GM12865 (cell line): Measurements from ENCODE around the gene VSIG10.

Experiments
- DNase-seq: peaks from one replicate; pipeline ENCODE4 v3.0.0; 2010; ENCODE audit warnings: low read depth
- H3K4me3 ChIP-seq: 2 replicates; pipeline ENCODE4 v1.5.1; 2011; ENCODE audit warnings: mild to moderate bottlenecking, low read depth, low read length, control low read depth
- CTCF ChIP-seq: IDR thresholded peaks from 2 replicates; pipeline ENCODE4 v1.5.1; 2011; ENCODE audit warnings: low read length, control low read depth, low read depth, inconsistent platforms; ENCODE audit not compliant: insufficient read depth; ENCODE audit errors: missing control alignments

The VSIG10 gene

GRCh38 chr12:118126119-118126757 lies 22.4 kb upstream of the VSIG10 start:
- no peak overlapping the region for H3K4me3 ChIP-seq
- DNase-seq, result no peak
- TF ChIP-seq CTCF, result no peak

GRCh38 chr12:118125743-118126118 lies 21.9 kb upstream of the VSIG10 start:
- TF ChIP-seq CTCF, result no peak
- DNase-seq, result no peak

GRCh38 chr12:118124333-118124874 lies 20.6 kb upstream of the VSIG10 start:
- no peak for TF ChIP-seq CTCF
- no peak overlapping the region for H3K4me3 ChIP-seq
- DNase-seq, result no peak

More at GRCh38 chr12:118125743-118126118, 21.9 kb upstream of the VSIG10 start:
- no peak overlapping the region for H3K4me3 ChIP-seq

- TF ChIP-seq CTCF, result no peak
- DNase-seq, result no peak
- H3K4me3 ChIP-seq, result no peak overlapping the region
These were observed 18.5 kb upstream of the VSIG10 start for GRCh38 chr12:118122264-118122663.

GRCh38 chr12:118120579-118121363 lies 17.0 kb upstream of the VSIG10 start:
- peak; percentile 67 for TF ChIP-seq CTCF
- no peak overlapping the region for H3K4me3 ChIP-seq
- peak; percentile 82 for DNase-seq

GRCh38 chr12:118119449-118119879 lies 15.7 kb upstream of the VSIG10 start:
- TF ChIP-seq CTCF, result no peak
- H3K4me3 ChIP-seq, result no peak overlapping the region
- no peak for DNase-seq
